ENCODE measurements around the gene MARF1. TPM values are rescaled to one million over a fixed set of nuclear protein-coding genes. Genes with fewer than 3 reads are reported as not detected.
A peak's percentile ranks its signal among the peaks of the same experiment; 100 is the strongest.
"Not testable (repeated sequence)": the region's sequence is repeated elsewhere in the genome, so short reads cannot be mapped to it uniquely, and the experiment has no call there.

Gene MARF1
- total RNA-seq, 1 donor from 2014 or later: 13.4 TPM

DNA sequence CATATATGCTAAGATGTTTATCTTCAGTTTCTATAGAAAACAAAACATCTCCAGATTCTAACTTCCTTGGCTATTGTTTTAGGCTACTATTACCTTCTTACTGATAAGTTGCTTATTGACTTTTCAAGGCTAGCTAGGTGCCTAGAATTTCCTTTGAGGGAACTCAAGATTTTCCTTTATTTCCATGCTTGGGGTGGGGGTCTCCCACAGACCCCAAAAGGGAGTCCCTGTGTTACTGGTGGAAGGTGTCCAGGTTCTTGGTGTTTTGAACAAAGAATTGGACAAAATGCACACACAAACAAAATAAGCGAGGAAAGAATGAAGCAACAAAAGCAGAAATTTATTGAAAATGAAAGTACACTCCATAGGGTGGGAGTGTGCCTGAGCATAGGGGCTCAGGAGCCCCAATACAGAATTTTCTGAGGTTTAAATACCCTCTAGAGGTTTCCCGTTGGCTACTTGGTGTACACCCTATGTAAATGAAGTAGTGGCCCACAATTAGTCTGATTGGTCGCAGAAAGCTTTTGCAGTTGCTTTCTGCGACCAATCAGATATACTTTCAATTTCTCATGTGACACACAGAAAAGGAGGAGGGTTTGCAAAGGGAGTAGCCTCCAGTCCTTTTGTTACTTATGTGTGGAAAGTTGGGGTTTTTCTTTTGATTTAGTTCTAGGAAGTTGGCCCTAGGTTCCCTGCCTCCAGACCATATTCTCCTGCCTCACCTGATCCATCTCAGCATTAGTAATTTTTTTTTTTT lies 67.5 kb downstream of the MARF1 start:
- Mint-ChIP-seq H3K4me1 (no peaks in the 10 kb centered on the region), H3K4me3 (no peak overlapping the region), H3K36me3 (peaks cover 9% of the 10 kb centered on the region), H3K27me3 (ENCODE audit: insufficient read depth, low read depth) (peaks cover 2% of the 10 kb centered on the region), H3K27ac (no peak overlapping the region), H3K9me3 (peaks cover 2% of the 10 kb centered on the region)
- no peaks in the 10 kb centered on the region for H4K20me1 ChIP-seq (ENCODE audit: low read depth)
- peaks cover 7% of the 10 kb centered on the region for H3F3A ChIP-seq (ENCODE audit: low read depth)
- H3K36me3 ChIP-seq: no peaks in the 10 kb centered on the region
- no peak overlapping the region for H2AFZ ChIP-seq (replicated peaks)
- H3K4me3 ChIP-seq: no peak overlapping the region
- TF ChIP-seq EZH2 (IDR thresholded peaks at IDR 0.05) (no peak), EZH2phosphoT487 (IDR thresholded peaks at IDR 0.05) (no peak), CTCF (IDR thresholded peaks at IDR 0.05) (no peak)
- DNase-seq (ENCODE audit: low spot score): no peak
- H3K79me2 ChIP-seq (ENCODE audit: low read depth): no peaks in the 10 kb centered on the region
- H3K4me1 ChIP-seq: peaks cover 8% of the 10 kb centered on the region
- H3K27ac ChIP-seq: no peak overlapping the region
- H3K9ac ChIP-seq: no peak overlapping the region
- no peak overlapping the region for H3K4me2 ChIP-seq
- H3K9me3 ChIP-seq (ENCODE audit: low read depth): no peaks in the 10 kb centered on the region
- H3K27me3 ChIP-seq: no peaks in the 10 kb centered on the region

DNA sequence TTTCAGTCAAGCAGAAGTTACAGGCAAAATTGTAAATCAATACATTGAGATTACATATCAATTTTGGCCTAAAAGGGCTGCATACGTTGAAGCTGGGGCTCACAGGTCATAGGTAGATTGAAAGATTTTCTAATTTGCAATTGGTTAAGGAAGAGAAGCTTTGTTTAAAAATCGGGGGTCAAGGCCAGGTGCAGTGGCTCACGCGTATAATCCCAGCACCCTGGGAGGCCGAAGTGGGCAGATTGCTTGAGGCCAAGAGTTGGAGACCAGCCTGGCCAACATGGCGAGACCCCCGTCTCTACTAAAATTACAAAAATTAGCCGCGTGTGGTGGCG lies 68.4 kb downstream of the MARF1 start:
- Histone ChIP-seq H3K4me2 (no peak overlapping the region), H3K9me3 (ENCODE audit: low read depth) (no peaks in the 10 kb centered on the region), H3K27ac (no peak overlapping the region), H3K36me3 (no peaks in the 10 kb centered on the region), H3K4me1 (peaks cover 8% of the 10 kb centered on the region), H3K79me2 (ENCODE audit: low read depth) (no peaks in the 10 kb centered on the region), H2AFZ (replicated peaks) (no peak overlapping the region), H3K4me3 (no peak overlapping the region), H3K27me3 (no peaks in the 10 kb centered on the region), H3K9ac (no peak overlapping the region), H4K20me1 (ENCODE audit: low read depth) (no peaks in the 10 kb centered on the region), H3F3A (ENCODE audit: low read depth) (peaks cover 7% of the 10 kb centered on the region)
- H3K9me3 Mint-ChIP-seq: peaks cover 2% of the 10 kb centered on the region
- no peaks in the 10 kb centered on the region for H3K4me1 Mint-ChIP-seq
- DNase-seq (ENCODE audit: low spot score): no peak
- no peak overlapping the region for H3K4me3 Mint-ChIP-seq
- no peak overlapping the region for H3K27ac Mint-ChIP-seq
- TF ChIP-seq CTCF (IDR thresholded peaks at IDR 0.05): no peak
- TF ChIP-seq EZH2phosphoT487 (IDR thresholded peaks at IDR 0.05): no peak
- TF ChIP-seq EZH2 (IDR thresholded peaks at IDR 0.05): no peak
- peaks cover 2% of the 10 kb centered on the region for H3K27me3 Mint-ChIP-seq (ENCODE audit: insufficient read depth, low read depth)
- peaks cover 9% of the 10 kb centered on the region for H3K36me3 Mint-ChIP-seq

- not testable (repeated sequence) for H3K4me3 Mint-ChIP-seq; H3K4me3 ChIP-seq; H3K9ac ChIP-seq; H2AFZ ChIP-seq (replicated peaks); H3K4me1 Mint-ChIP-seq; DNase-seq (ENCODE audit: low spot score); H3K4me2 ChIP-seq; H3K36me3 ChIP-seq; H3K9me3 Mint-ChIP-seq; H3K4me1 ChIP-seq; H3K9me3 ChIP-seq (ENCODE audit: low read depth); H3F3A ChIP-seq (ENCODE audit: low read depth); H3K79me2 ChIP-seq (ENCODE audit: low read depth); H3K27me3 Mint-ChIP-seq (ENCODE audit: insufficient read depth, low read depth); H4K20me1 ChIP-seq (ENCODE audit: low read depth); H3K27ac ChIP-seq; H3K27me3 ChIP-seq
- peaks cover 14% of the 10 kb centered on the region for H3K36me3 Mint-ChIP-seq
- H3K27ac Mint-ChIP-seq: peak overlapping the region; percentile 22
Measured at GRCh38 chr16:15573896-15574613, 68.9 kb downstream of the MARF1 start.

Data from neural progenitor cell (in vitro differentiated cells).